H1 (cell line): Measurements from ENCODE around the gene DLG5.

Source experiments
- CBX8 ChIP-seq: fragments of 300-800, 300-1000 bp; sonication (generic); IDR thresholded peaks from 2 replicates; pipeline ENCODE4 v1.7.1; 2016; ENCODE audit warnings: low read depth, low read length, borderline replicate concordance
- CHD2 ChIP-seq: IDR thresholded peaks from 2 replicates; pipeline ENCODE4 v1.6.1; 2012; ENCODE audit warnings: low read length, improper control_type of control experiment
- JUN ChIP-seq: IDR thresholded peaks from 2 replicates; pipeline ENCODE4 v1.6.1; 2011; ENCODE audit warnings: low read depth, mild to moderate bottlenecking, improper control_type of control experiment, low read length
- RNF2 ChIP-seq: fragments of 200-900, 300-1000 bp; sonication (generic); IDR thresholded peaks from 2 replicates; pipeline ENCODE4 v1.7.1; 2016; ENCODE audit warnings: borderline replicate concordance, low read depth, mild to moderate bottlenecking, antibody characterized with exemption, low read length; ENCODE audit not compliant: poor library complexity, severe bottlenecking; ENCODE audit errors: missing control alignments
- SIX5 ChIP-seq: IDR thresholded peaks from 2 replicates; pipeline ENCODE4 v1.6.1; 2011; ENCODE audit warnings: mild to moderate bottlenecking, low read depth, low read length
- TF ChIP-seq, protein P1 (sequence below), 3 experiments: IDR thresholded peaks; 1 replicate in 2 of 3; 2 replicates in 1 of 3; pipeline versions ENCODE4 v1.5.1 to v1.6.1; 2011; ENCODE audit warnings: low read length in 3 of 3, mild to moderate bottlenecking in 3 of 3, inconsistent platforms in 2 of 3, low read depth in 1 of 3, moderate library complexity in 1 of 3; ENCODE audit not compliant: insufficient read depth in 1 of 3; ENCODE audit errors: control extremely low read depth in 1 of 3
- TF ChIP-seq, protein P2 (sequence below): IDR thresholded peaks from 2 replicates; pipeline ENCODE4 v1.6.1; 2012; ENCODE audit warnings: inconsistent platforms
- TF ChIP-seq, protein P3 (sequence below): IDR thresholded peaks from 2 replicates; pipeline ENCODE4 v1.6.1; 2011; ENCODE audit warnings: low read depth, mild to moderate bottlenecking, low read length; ENCODE audit not compliant: insufficient read depth

DNA sequence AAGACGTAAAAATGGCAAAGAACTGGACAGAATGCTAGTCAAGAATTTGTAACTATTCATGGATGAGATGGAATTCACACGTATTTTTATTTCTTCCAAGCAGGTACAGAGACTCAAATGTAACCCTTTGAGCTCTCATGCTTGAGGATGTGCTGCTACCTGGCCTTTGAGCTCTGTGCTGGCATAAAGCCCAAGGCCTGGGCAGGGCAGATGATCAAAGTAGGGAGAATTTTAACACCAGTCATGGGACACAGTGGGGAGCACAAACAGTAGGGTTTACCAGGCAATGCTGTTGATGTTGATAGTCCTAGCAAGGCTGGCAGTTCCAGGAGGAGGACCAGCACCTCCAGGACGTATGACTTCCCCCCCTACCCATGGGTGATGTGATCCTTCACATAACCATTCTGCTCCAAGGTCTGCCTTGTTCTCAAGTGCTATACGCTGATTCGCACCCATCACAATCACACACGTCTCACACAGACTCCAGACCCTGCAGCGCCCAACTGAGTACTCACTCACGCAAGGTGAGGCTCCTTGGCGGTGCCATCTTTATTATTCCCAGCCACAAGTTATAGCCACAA is 48.6 kb upstream of the DLG5 start:
- TF ChIP-seq, protein P1, sequence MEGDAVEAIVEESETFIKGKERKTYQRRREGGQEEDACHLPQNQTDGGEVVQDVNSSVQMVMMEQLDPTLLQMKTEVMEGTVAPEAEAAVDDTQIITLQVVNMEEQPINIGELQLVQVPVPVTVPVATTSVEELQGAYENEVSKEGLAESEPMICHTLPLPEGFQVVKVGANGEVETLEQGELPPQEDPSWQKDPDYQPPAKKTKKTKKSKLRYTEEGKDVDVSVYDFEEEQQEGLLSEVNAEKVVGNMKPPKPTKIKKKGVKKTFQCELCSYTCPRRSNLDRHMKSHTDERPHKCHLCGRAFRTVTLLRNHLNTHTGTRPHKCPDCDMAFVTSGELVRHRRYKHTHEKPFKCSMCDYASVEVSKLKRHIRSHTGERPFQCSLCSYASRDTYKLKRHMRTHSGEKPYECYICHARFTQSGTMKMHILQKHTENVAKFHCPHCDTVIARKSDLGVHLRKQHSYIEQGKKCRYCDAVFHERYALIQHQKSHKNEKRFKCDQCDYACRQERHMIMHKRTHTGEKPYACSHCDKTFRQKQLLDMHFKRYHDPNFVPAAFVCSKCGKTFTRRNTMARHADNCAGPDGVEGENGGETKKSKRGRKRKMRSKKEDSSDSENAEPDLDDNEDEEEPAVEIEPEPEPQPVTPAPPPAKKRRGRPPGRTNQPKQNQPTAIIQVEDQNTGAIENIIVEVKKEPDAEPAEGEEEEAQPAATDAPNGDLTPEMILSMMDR (IDR thresholded peaks at IDR 0.05; ENCODE audit: control extremely low read depth in 1 of 3, insufficient read depth in 1 of 3, low read depth in 1 of 3, low read length in 3 of 3) = no peak
- TF ChIP-seq, protein P2, sequence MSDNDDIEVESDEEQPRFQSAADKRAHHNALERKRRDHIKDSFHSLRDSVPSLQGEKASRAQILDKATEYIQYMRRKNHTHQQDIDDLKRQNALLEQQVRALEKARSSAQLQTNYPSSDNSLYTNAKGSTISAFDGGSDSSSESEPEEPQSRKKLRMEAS = no peak
- TF ChIP-seq RNF2 (no peak), SIX5 (no peak), CBX8 (no peak), CHD2 (no peak), JUN (no peak)
- TF ChIP-seq, protein P3, sequence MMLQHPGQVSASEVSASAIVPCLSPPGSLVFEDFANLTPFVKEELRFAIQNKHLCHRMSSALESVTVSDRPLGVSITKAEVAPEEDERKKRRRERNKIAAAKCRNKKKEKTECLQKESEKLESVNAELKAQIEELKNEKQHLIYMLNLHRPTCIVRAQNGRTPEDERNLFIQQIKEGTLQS = no peak
